Neural cell (in vitro differentiated cells): Measurements from ENCODE around the gene LILRB5. TPM values are rescaled to one million over a fixed set of nuclear protein-coding genes. Genes with fewer than 3 reads are reported as not detected.

Experiments
- H2AFZ ChIP-seq: fragments of 200-600, 300-800 bp; sonication (generic), shearing (Covaris generic); 2 replicates; pipeline ENCODE4 v1.6.0; 2014; ENCODE audit warnings: low read depth, mild to moderate bottlenecking, antibody characterized with exemption, low read length, moderate library complexity
- H3F3A ChIP-seq: fragments of 200-600 bp; shearing (Covaris generic); 2 replicates; pipeline ENCODE4 v1.6.1; 2016; ENCODE audit warnings: mild to moderate bottlenecking, moderate library complexity, mixed read lengths, antibody characterized with exemption, low read length; ENCODE audit not compliant: insufficient read depth, poor library complexity, severe bottlenecking
- H3K27ac ChIP-seq: fragments of 200-600, 300-800 bp; sonication (generic), shearing (Covaris generic); 2 replicates; pipeline ENCODE4 v1.5.1; 2014; ENCODE audit warnings: mild to moderate bottlenecking, low read length, moderate library complexity
- H3K27me3 ChIP-seq: fragments of 300-800, 200-600 bp; sonication (generic), shearing (Covaris generic); 2 replicates; pipeline ENCODE4 v1.6.0; 2014; ENCODE audit warnings: mild to moderate bottlenecking, low read depth, low read length, moderate library complexity; ENCODE audit not compliant: insufficient read depth
- H3K36me3 ChIP-seq: fragments of 300-800, 200-600 bp; sonication (generic), shearing (Covaris generic); 2 replicates; pipeline ENCODE4 v1.5.1; 2014; ENCODE audit warnings: mild to moderate bottlenecking, antibody characterized with exemption, low read length, moderate library complexity; ENCODE audit not compliant: insufficient read depth
- H3K4me2 ChIP-seq: fragments of 300-800, 200-600 bp; sonication (generic), shearing (Covaris generic); 2 replicates; pipeline ENCODE4 v1.6.0; 2014; ENCODE audit warnings: mild to moderate bottlenecking, low read length
- H3K4me3 ChIP-seq: fragments of 300-800, 200-600 bp; sonication (generic), shearing (Covaris generic); 2 replicates; pipeline ENCODE4 v1.5.1; 2014; ENCODE audit warnings: mild to moderate bottlenecking, low read length, moderate library complexity
- H3K79me2 ChIP-seq: fragments of 200-600 bp; shearing (Covaris generic); replicated peaks from 2 replicates; pipeline ENCODE4 v1.6.0; 2014; ENCODE audit warnings: mild to moderate bottlenecking, low read length, moderate library complexity; ENCODE audit not compliant: insufficient read depth
- H3K9ac ChIP-seq: fragments of 300-800, 200-600 bp; sonication (generic), shearing (Covaris generic); 2 replicates; pipeline ENCODE4 v1.6.1; 2016; ENCODE audit warnings: mild to moderate bottlenecking, low read length, mixed read lengths
- H3K9me2 ChIP-seq: fragments of 200-600 bp; shearing (Covaris generic); 2 replicates; pipeline ENCODE4 v1.6.1; 2016; ENCODE audit warnings: mild to moderate bottlenecking, low read length, mixed read lengths; ENCODE audit not compliant: insufficient read depth
- H3K9me3 ChIP-seq: fragments of 200-600, 300-800 bp; sonication (generic), shearing (Covaris generic); 2 replicates; pipeline ENCODE4 v1.6.1; 2016; ENCODE audit warnings: mild to moderate bottlenecking, mixed run types, low read length, moderate library complexity, mixed read lengths
- H4K20me1 ChIP-seq: fragments of 200-600 bp; shearing (Covaris generic); 2 replicates; pipeline ENCODE4 v1.6.1; 2016; ENCODE audit warnings: mild to moderate bottlenecking, mixed run types; ENCODE audit not compliant: insufficient read depth
- EP300 ChIP-seq: fragments of 450-650 bp; conservative IDR thresholded peaks from 2 replicates; pipeline ENCODE4 v1.6.1; 2014; ENCODE audit warnings: antibody characterized with exemption, mild to moderate bottlenecking, moderate library complexity; ENCODE audit not compliant: poor library complexity, severe bottlenecking
- EZH2 ChIP-seq: fragments of 200-600, 300-800 bp; shearing (Covaris generic), sonication (generic); IDR thresholded peaks from 2 replicates; pipeline ENCODE4 v1.6.1; 2014; ENCODE audit warnings: antibody characterized with exemption, low read length, borderline replicate concordance, mild to moderate bottlenecking; ENCODE audit not compliant: insufficient read depth, poor library complexity, severe bottlenecking
- MXI1 ChIP-seq: fragments of 450-650 bp; conservative IDR thresholded peaks from 2 replicates; pipeline ENCODE4 v1.6.1; 2014; ENCODE audit warnings: antibody characterized with exemption, mild to moderate bottlenecking; ENCODE audit not compliant: poor library complexity, severe bottlenecking
- POLR2AphosphoS5 ChIP-seq: IDR thresholded peaks from 2 replicates; pipeline ENCODE4 v1.6.1; 2012
- RAD21 ChIP-seq: fragments of 450-650 bp; conservative IDR thresholded peaks from 2 replicates; pipeline ENCODE4 v1.6.1; 2014; ENCODE audit warnings: antibody characterized with exemption, mild to moderate bottlenecking, moderate library complexity
- SMC3 ChIP-seq: fragments of 450-650 bp; conservative IDR thresholded peaks from 2 replicates; pipeline ENCODE4 v1.6.1; 2014; ENCODE audit warnings: antibody characterized with exemption, mild to moderate bottlenecking, moderate library complexity; ENCODE audit not compliant: poor library complexity
- TAF1 ChIP-seq: IDR thresholded peaks from 2 replicates; pipeline ENCODE4 v1.6.1; 2012; ENCODE audit warnings: low read depth
- polyA plus RNA-seq: library from polyadenylated mRNA; depleted of rRNA; stranded (reverse); fragments of >200 nt; gene quantifications from 2 replicates; pipeline ENCODE4 v1.2.3, GENCODE V29; 2014
- TF ChIP-seq, protein P1 (sequence below): IDR thresholded peaks from 2 replicates; pipeline ENCODE4 v1.6.1; 2012; ENCODE audit warnings: borderline replicate concordance
- TF ChIP-seq, protein P2 (sequence below): fragments of 450-650 bp; IDR thresholded peaks from 2 replicates; pipeline ENCODE4 v1.5.1; 2014; ENCODE audit warnings: antibody characterized with exemption, mild to moderate bottlenecking, moderate library complexity; ENCODE audit not compliant: poor library complexity, severe bottlenecking

Gene LILRB5
- polyA plus RNA-seq, 1 donor from 2014 or later, result not detected

DNA sequence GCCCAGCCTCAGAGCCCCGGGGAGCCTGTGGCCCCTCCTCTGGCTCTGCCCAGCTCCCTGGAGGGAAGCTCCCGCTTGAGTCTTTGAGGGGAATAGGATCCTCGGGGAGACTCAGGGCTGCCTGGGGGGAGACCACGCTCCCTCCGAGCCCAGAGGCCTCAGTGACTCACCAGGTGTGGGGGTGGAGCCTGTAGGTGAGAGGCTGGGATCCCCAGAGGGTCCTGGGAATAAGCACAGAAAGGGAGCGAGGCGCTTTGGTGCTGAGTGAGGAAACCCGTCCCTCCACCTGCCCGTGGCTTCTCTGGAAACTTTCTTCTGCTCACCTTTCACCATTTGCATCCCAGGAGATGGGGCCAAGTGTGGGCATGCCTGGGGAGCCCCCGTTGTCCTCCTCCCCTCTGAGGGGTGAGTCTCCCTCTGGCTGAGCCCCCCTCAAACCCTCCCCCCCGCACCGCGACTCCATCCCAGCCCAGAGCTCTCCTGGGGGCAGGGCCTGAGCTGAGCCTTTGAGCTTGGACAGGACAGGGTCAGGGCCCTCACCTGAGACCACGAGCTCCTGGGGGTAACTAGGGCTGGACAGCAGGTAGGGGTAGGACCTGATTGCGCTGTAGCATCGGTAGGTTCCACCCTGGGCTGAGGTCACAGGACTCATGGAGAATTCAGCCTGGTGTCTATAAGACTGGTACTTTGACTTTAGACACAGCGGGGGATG is 2.7 kb downstream of the LILRB5 start:
- no peaks in the 10 kb centered on the region for H3K36me3 ChIP-seq
- no peaks in the 10 kb centered on the region for H4K20me1 ChIP-seq
- H3K79me2 ChIP-seq, result no peaks in the 10 kb centered on the region
- no peaks in the 10 kb centered on the region for H3K9me2 ChIP-seq
- H3F3A ChIP-seq, result no peaks in the 10 kb centered on the region
- no peak overlapping the region for H3K27ac ChIP-seq
- H3K27me3 ChIP-seq, result no peaks in the 10 kb centered on the region
- no peak overlapping the region for H3K9ac ChIP-seq
- no peak overlapping the region for H2AFZ ChIP-seq
- H3K4me3 ChIP-seq, result no peak overlapping the region
- TF ChIP-seq, protein P1, sequence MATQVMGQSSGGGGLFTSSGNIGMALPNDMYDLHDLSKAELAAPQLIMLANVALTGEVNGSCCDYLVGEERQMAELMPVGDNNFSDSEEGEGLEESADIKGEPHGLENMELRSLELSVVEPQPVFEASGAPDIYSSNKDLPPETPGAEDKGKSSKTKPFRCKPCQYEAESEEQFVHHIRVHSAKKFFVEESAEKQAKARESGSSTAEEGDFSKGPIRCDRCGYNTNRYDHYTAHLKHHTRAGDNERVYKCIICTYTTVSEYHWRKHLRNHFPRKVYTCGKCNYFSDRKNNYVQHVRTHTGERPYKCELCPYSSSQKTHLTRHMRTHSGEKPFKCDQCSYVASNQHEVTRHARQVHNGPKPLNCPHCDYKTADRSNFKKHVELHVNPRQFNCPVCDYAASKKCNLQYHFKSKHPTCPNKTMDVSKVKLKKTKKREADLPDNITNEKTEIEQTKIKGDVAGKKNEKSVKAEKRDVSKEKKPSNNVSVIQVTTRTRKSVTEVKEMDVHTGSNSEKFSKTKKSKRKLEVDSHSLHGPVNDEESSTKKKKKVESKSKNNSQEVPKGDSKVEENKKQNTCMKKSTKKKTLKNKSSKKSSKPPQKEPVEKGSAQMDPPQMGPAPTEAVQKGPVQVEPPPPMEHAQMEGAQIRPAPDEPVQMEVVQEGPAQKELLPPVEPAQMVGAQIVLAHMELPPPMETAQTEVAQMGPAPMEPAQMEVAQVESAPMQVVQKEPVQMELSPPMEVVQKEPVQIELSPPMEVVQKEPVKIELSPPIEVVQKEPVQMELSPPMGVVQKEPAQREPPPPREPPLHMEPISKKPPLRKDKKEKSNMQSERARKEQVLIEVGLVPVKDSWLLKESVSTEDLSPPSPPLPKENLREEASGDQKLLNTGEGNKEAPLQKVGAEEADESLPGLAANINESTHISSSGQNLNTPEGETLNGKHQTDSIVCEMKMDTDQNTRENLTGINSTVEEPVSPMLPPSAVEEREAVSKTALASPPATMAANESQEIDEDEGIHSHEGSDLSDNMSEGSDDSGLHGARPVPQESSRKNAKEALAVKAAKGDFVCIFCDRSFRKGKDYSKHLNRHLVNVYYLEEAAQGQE, result no peak
- H3K4me2 ChIP-seq, result no peak overlapping the region
- no peaks in the 10 kb centered on the region for H3K9me3 ChIP-seq

DNA sequence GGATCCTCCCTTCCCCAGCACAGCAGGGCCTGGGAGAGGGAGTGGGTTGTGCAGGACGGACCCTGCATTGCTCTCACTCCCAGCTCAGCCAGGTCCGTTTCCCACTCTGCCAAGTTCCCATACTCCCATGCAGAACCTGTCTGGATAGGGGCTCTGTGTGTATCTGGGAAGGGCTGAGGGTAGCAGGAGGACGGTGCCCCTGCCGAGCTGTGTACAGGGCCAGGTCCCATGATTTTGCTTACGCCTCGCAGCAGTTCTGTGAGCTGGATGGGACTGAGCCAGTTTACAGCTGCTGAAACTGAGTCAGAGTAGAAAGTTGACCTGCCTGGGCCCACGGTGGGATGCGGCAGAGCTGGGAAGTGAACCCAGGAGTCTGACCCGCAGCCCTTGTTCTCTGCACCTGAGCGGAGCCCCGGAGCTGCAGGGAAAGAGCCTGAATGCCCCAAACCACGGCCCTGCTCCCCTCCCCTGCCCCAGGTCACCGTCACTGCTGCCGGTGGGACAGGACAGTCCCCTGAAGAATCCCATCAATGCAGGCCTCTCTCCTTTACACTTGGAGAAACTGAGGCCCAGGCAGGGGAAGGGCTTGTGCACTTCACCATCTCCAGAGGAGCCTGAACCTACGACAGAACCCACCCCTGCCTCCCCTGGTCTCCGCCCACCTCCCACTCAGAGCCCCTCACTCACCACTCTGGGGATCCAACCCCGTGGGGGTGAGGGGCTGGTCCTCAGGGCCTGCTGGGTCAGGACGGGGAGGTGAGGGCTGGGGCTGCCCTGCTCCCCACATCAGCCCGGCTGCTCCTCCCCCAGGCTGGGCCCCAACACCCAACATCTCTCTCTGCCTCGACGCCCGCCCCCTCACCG is 3.5 kb downstream of the LILRB5 start:
- Histone ChIP-seq H4K20me1 (no peaks in the 10 kb centered on the region), H3K36me3 (no peaks in the 10 kb centered on the region), H3F3A (no peaks in the 10 kb centered on the region), H2AFZ (no peak overlapping the region), H3K9me3 (no peaks in the 10 kb centered on the region), H3K27me3 (no peaks in the 10 kb centered on the region), H3K9me2 (no peaks in the 10 kb centered on the region), H3K4me3 (no peak overlapping the region), H3K9ac (no peak overlapping the region), H3K27ac (no peak overlapping the region), H3K79me2 (no peaks in the 10 kb centered on the region), H3K4me2 (no peak overlapping the region)
- TF ChIP-seq RAD21, result no peak
- TF ChIP-seq, protein P2, sequence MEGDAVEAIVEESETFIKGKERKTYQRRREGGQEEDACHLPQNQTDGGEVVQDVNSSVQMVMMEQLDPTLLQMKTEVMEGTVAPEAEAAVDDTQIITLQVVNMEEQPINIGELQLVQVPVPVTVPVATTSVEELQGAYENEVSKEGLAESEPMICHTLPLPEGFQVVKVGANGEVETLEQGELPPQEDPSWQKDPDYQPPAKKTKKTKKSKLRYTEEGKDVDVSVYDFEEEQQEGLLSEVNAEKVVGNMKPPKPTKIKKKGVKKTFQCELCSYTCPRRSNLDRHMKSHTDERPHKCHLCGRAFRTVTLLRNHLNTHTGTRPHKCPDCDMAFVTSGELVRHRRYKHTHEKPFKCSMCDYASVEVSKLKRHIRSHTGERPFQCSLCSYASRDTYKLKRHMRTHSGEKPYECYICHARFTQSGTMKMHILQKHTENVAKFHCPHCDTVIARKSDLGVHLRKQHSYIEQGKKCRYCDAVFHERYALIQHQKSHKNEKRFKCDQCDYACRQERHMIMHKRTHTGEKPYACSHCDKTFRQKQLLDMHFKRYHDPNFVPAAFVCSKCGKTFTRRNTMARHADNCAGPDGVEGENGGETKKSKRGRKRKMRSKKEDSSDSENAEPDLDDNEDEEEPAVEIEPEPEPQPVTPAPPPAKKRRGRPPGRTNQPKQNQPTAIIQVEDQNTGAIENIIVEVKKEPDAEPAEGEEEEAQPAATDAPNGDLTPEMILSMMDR, result no peak
- no peak for TF ChIP-seq MXI1
- no peak for TF ChIP-seq EP300
- no peak for TF ChIP-seq EZH2
- TF ChIP-seq POLR2AphosphoS5, result no peak
- no peak for TF ChIP-seq TAF1
- no peak for TF ChIP-seq SMC3
- TF ChIP-seq, protein P1, result no peak
